NOMO-1 treated with dmso at 0.1 percent for 144 hours (cell line): ENCODE measurements around the gene KRTAP10-1.

Source experiments
- DNase-seq: peaks from one replicate; lab custom pipeline; 2025; ENCODE audit not compliant: unreplicated experiment; lab: John Stamatoyannopoulos, UW

The KRTAP10-1 gene

GRCh38 chr21:44528634-44528995 lies 11.4 kb downstream of the KRTAP10-1 start:
- DNase-seq: no peak

- no peak for DNase-seq
Observed at GRCh38 chr21:44527983-44528633, 11.9 kb downstream of the KRTAP10-1 start.

GRCh38 chr21:44527156-44527982 lies 12.6 kb downstream of the KRTAP10-1 start:
- DNase-seq: no peak

GRCh38 chr21:44526096-44526997 lies 13.6 kb downstream of the KRTAP10-1 start:
- DNase-seq: no peak

GRCh38 chr21:44525391-44526095 lies 14.5 kb downstream of the KRTAP10-1 start:
- no peak for DNase-seq

GRCh38 chr21:44524414-44525371 lies 15.3 kb downstream of the KRTAP10-1 start:
- DNase-seq: no peak

- no peak for DNase-seq
Observed at GRCh38 chr21:44523567-44524413, 16.2 kb downstream of the KRTAP10-1 start.

- DNase-seq: no peak
Observed at GRCh38 chr21:44522753-44523204, 17.2 kb downstream of the KRTAP10-1 start.

GRCh38 chr21:44521928-44522752 lies 17.9 kb downstream of the KRTAP10-1 start:
- no peak for DNase-seq

GRCh38 chr21:44521301-44521927 lies 18.6 kb downstream of the KRTAP10-1 start:
- no peak for DNase-seq

GRCh38 chr21:44520326-44521300 lies 19.4 kb downstream of the KRTAP10-1 start:
- no peak for DNase-seq

- DNase-seq: no peak
Observed at GRCh38 chr21:44519346-44520325, 20.4 kb downstream of the KRTAP10-1 start.

GRCh38 chr21:44518686-44519085 lies 21.3 kb downstream of the KRTAP10-1 start:
- no peak for DNase-seq

GRCh38 chr21:44517175-44517899 lies 22.7 kb downstream of the KRTAP10-1 start:
- DNase-seq: no peak

GRCh38 chr21:44516828-44517174 lies 23.2 kb downstream of the KRTAP10-1 start:
- no peak for DNase-seq
